GM12874 (cell line): ENCODE measurements around the gene ANXA2.

Source experiments
- CTCF ChIP-seq: IDR thresholded peaks from 2 replicates; pipeline ENCODE4 v1.5.1; 2011; ENCODE audit warnings: low read depth, mild to moderate bottlenecking, control low read depth, low read length, moderate library complexity; ENCODE audit not compliant: insufficient read depth

ANXA2 gene

DNA sequence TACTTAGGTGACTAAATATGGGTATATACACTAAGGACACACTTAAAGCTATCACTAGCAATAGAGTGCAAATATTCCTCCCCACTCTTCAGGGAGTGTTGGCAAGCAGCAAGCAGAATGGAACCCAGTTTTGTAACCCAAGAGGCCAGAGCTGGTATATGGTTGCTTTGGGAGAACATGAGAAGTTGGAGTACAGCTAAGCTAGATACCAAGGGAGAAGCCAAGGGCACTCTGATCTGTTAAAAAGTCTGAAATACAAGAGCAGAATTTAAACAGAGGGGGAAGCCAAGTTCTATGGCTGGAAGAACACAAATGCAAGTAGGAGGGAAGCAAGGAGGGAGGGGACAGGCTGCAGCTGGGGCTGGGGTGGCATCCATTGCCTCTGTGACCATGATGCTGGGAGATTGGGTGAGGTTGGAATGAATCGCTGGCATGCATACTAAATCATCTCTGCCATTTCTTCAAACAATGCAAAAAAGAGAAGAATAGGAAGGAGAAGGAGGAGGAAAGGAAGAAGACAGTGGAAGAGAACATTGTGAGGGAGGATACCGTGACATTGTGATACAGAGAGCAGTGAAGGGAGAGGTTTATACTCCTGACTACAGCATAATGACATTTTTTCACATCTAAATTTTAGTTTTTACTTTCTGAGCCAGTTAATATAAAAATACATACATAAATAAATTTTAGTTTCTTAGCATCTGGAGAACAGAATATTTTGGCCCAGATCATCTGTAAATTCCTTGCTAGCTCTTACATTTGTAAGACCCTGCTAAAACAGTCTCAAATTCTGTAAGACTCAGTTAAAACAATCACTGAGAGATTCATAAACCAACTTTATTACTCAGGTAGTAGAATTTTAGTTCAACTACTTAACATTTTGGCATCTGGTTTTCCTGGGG lies 9.0 kb upstream of the ANXA2 start:
- TF ChIP-seq CTCF: no peak

DNA sequence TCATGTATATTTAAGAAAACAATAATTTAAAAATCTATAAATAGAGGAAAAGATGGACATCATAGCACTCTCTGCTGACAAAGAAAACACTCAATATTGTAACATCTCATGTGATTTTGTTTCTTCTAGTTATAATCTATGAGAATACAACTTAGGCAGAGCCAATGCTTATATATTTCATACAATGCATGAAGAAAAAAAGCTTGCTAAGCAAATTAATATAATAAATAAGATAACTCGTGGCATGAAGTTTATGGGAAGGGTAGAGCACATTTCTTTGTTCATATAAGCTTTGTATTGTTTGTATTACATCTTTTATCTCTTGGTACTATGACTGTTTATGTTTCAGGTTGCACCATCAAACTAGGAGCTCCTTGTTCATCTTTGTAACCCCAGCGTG lies 7.6 kb upstream of the ANXA2 start:
- TF ChIP-seq CTCF: no peak

DNA sequence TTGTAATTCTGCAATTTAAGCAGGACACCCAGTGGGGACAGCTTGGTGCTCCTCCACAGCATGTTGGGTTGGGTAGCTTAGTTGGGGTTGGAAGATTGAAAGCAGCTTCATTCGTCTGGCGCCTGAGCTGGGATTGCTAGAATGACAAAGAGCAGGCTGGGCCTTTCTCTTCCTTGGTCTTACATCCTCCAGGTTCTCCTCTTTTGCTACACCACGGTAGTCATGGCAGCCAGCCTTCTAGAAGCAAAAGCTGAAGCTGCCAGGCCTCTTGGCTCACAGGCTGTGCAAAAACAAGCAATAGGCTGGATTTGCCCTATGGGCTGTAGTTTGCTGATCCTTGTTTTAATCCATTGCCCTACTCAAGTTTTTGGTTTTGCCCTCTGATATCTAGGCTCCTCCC lies 3.2 kb upstream of the ANXA2 start:
- no peak for TF ChIP-seq CTCF

DNA sequence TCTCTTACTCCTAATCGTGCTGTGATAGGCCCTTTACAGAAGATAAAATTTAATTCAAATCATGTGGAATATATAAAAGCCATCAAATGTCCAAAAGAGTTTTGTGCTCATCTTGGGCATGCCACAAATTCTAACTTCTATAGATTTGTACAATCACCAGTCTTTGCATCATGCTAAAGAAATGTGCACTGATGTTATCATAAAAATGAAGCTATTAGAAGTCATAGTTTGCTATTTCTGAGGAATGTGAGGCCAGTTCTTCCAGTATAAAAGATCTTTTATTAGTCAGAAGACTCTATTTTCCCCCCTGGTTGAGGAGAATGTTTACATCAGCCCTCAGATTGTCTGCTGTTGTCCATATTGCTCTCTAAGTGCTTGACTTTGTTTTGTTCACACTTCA lies 2.1 kb upstream of the ANXA2 start:
- TF ChIP-seq CTCF: no peak

DNA sequence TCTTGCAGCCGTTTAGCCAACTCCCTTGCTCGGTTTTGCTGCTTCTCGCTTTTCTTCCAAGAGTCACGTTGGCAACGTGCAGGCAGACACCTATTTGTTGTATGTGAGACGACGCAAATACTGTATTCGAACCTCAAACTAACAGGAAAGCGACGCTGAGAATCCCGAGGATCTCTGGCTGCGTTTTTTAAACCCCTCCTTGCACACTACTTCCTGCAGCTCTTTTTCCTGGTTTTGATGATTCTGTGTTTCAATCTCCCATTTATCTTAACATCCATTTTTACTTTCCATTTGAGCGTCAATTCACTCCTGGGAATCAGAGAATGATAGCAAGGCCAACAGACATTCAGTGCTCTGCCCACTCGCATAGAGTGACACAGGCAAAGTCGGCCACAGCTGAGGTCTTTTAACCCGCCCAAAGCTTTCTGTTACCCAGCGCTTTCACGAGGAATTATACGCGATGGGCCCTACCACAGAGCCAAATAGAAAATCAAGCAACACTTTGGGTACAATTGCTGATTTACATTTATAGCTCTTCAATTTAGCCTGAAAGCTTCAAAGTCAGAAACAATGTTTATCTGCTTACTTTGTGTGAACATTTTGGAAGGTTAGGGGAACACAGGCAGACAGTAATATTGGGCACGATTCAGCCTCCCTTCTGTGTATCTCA lies 1.6 kb upstream of the ANXA2 start:
- TF ChIP-seq CTCF: no peak

GRCh38 chr15:60396958-60397771 lies 621 bp downstream of the ANXA2 start:
- TF ChIP-seq CTCF: no peak

- no peak for TF ChIP-seq CTCF
Observed at GRCh38 chr15:60396560-60396957, 1.2 kb downstream of the ANXA2 start.
